Esophagus squamous epithelium (tissue), 4 donors: Measurements from ENCODE around the gene CIT.

Experiments
- POLR2A ChIP-seq, 4 donors: fragments of 450-650 bp; IDR thresholded peaks; one replicate each; pipeline ENCODE4 v1.6.1; 2017; ENCODE audit warnings: antibody characterized with exemption in 4 of 4, mild to moderate bottlenecking in 4 of 4, moderate library complexity in 3 of 4
- TF ChIP-seq, protein P1 (sequence below), 6 experiments: fragments of 450-650 bp in 4 of 6; fragments of 200-600 bp in 2 of 6; sonication (generic) in 2 of 6; IDR thresholded peaks; one replicate each; pipeline ENCODE4 v1.5.1; 2016 to 2019; ENCODE audit warnings: antibody characterized with exemption in 6 of 6, mild to moderate bottlenecking in 4 of 6, moderate library complexity in 4 of 6

DNA sequence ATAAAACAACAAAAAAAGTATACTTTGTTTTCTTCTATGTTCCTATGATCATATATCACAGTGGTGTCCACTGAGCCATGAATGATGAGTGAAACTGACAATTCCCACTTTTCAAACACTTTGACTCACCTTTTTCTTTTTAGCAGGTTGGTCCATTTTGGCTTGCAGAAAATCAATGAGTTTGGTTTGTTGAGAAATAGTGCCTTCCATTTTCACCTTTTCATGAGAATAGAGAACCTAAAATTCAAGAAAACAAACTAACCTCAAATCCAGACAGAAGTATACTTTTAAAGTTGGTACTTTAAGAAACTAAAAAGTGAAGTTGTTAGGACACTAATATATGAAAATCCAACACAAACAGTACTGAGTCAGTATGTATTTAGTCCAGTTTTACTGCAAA is 156.8 kb downstream of the CIT start:
- TF ChIP-seq, protein P1, sequence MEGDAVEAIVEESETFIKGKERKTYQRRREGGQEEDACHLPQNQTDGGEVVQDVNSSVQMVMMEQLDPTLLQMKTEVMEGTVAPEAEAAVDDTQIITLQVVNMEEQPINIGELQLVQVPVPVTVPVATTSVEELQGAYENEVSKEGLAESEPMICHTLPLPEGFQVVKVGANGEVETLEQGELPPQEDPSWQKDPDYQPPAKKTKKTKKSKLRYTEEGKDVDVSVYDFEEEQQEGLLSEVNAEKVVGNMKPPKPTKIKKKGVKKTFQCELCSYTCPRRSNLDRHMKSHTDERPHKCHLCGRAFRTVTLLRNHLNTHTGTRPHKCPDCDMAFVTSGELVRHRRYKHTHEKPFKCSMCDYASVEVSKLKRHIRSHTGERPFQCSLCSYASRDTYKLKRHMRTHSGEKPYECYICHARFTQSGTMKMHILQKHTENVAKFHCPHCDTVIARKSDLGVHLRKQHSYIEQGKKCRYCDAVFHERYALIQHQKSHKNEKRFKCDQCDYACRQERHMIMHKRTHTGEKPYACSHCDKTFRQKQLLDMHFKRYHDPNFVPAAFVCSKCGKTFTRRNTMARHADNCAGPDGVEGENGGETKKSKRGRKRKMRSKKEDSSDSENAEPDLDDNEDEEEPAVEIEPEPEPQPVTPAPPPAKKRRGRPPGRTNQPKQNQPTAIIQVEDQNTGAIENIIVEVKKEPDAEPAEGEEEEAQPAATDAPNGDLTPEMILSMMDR (IDR thresholded peaks at IDR 0.05) = no peak
- TF ChIP-seq POLR2A (IDR thresholded peaks at IDR 0.05) = no peak
